Retinal pigment epithelial cell (primary cell): ENCODE data around the gene SLC28A3.

Source experiments
- DNase-seq: peaks from one replicate; pipeline ENCODE4 v3.0.0-alpha.2; 2010; ENCODE audit warnings: low read depth
- H3K4me3 ChIP-seq: 2 replicates; pipeline ENCODE4 v1.5.1; 2011; ENCODE audit warnings: mild to moderate bottlenecking, low read length, control low read depth, moderate library complexity
- CTCF ChIP-seq: conservative IDR thresholded peaks from 2 replicates; pipeline ENCODE4 v1.5.1; 2011; ENCODE audit warnings: low read depth, low read length, control low read depth, inconsistent platforms

SLC28A3 gene

GRCh38 chr9:84229191-84229590 lies 111.4 kb downstream of the SLC28A3 start:
- no peak overlapping the region for H3K4me3 ChIP-seq
- DNase-seq: no peak
- no peak for TF ChIP-seq CTCF

GRCh38 chr9:84228130-84228720 lies 112.3 kb downstream of the SLC28A3 start:
- no peak for TF ChIP-seq CTCF
- H3K4me3 ChIP-seq: no peak overlapping the region
- no peak for DNase-seq

- no peak overlapping the region for H3K4me3 ChIP-seq
- no peak for TF ChIP-seq CTCF
- no peak for DNase-seq
These were observed 114.4 kb downstream of the SLC28A3 start for GRCh38 chr9:84226126-84226525.
